Testis (tissue), 3 donors: ENCODE results near the gene C1orf216. TPM values are rescaled to one million over a fixed set of nuclear protein-coding genes. Genes with fewer than 3 reads are reported as not detected.
"Not testable (repeated sequence)": the region's sequence is repeated elsewhere in the genome, so short reads cannot be mapped to it uniquely, and the experiment has no call there.

ENCODE experiments used
- DNase-seq: peaks from one replicate; pipeline ENCODE4 v3.0.0-alpha.2; 2019
- H3K27ac ChIP-seq, 2 donors: fragments of 200-600 bp; sonication (generic); one replicate each; pipeline ENCODE4 v1.5.1; 2019
- H3K27me3 ChIP-seq: fragments of 200-600 bp; sonication (generic); one replicate; pipeline ENCODE4 v1.5.1; 2019
- H3K36me3 ChIP-seq: fragments of 200-600 bp; sonication (generic); one replicate; pipeline ENCODE4 v1.5.1; 2017; ENCODE audit warnings: low read depth; ENCODE audit errors: missing control alignments
- H3K4me1 ChIP-seq: fragments of 200-600 bp; sonication (generic); one replicate; pipeline ENCODE4 v1.5.1; 2019
- H3K4me3 ChIP-seq, 2 donors: fragments of 200-600 bp; sonication (generic); one replicate each; pipeline ENCODE4 v1.5.1; 2017 to 2019
- H3K9me3 ChIP-seq: fragments of 200-600 bp; sonication (generic); one replicate; pipeline ENCODE4 v1.5.1; 2017
- CTCF ChIP-seq, 3 experiments: fragments of 450-650 bp in 2 of 3; fragments of 200-600 bp in 1 of 3; sonication (generic) in 1 of 3; IDR thresholded peaks; one replicate each; pipeline ENCODE4 v1.5.1; 2016 to 2019; ENCODE audit warnings: antibody characterized with exemption in 3 of 3, mild to moderate bottlenecking in 2 of 3, moderate library complexity in 1 of 3
- POLR2A ChIP-seq: fragments of 450-650 bp; IDR thresholded peaks from one replicate; pipeline ENCODE4 v1.6.1; 2017; ENCODE audit warnings: antibody characterized with exemption, mild to moderate bottlenecking, moderate library complexity
- WGBS, 2 donors: methylation state at CpG; one replicate each; pipeline ENCODE4 v1.1.5; 2018; 5-methylcytosine and 5-hydroxymethylcytosine counted together
- intact Hi-C: fragments of 100-400 bp; cut with DNase I; formaldehyde crosslinking; loops from one replicate; pipeline ENCODE4 v1.15.1; 2023; ENCODE audit warnings: low total_unique reads
- polyA plus RNA-seq: library from polyadenylated mRNA; stranded (reverse); fragments of 350-450 nt; fragmentation: Illumina TruSeq; extraction: RNeasy Lipid Tissue Mini Kit (QIAGEN cat#74804); gene quantifications from one replicate; pipeline ENCODE4 v1.2.3, GENCODE V29; 2014; ENCODE audit warnings: low read depth, low replicate concordance; ENCODE audit not compliant: insufficient read depth
- total RNA-seq, 2 donors: library from RNA; depleted of rRNA; stranded (reverse); fragments of >200 nt; gene quantifications; one replicate each; pipeline ENCODE4 v1.2.3, GENCODE V29; 2016

C1orf216 gene
- total and polyA plus RNA-seq, 3 donors from 2014 or later = 17.7 to 20.5 (median 19.8) TPM

GRCh38 chr1:35691571-35692220 is 27.0 kb downstream of the C1orf216 start:
- WGBS, 2 donors = 73 to 81% methylated on average over 8 of the region's 8 CpGs
- Histone ChIP-seq H3K4me1 (no peaks in the 10 kb centered on the region), H3K27me3 (no peaks in the 10 kb centered on the region), H3K36me3 (no peaks in the 10 kb centered on the region), H3K27ac (no peak overlapping the region), H3K4me3 (no peak overlapping the region), H3K9me3 (no peaks in the 10 kb centered on the region)
- no peak for DNase-seq
- intact Hi-C loops = no loop called here
- TF ChIP-seq CTCF (IDR thresholded peaks at IDR 0.05) = no peak
- TF ChIP-seq POLR2A = no peak

GRCh38 chr1:35691080-35691479 is 27.6 kb downstream of the C1orf216 start:
- 40 to 48% methylated on average over 9 of the region's 9 CpGs for WGBS, 2 donors
- Histone ChIP-seq H3K4me1 (no peaks in the 10 kb centered on the region), H3K36me3 (no peaks in the 10 kb centered on the region), H3K4me3 (no peak overlapping the region), H3K27me3 (no peaks in the 10 kb centered on the region), H3K9me3 (no peaks in the 10 kb centered on the region), H3K27ac (no peak overlapping the region)
- DNase-seq = no peak
- intact Hi-C loops = no loop called here
- no peak for TF ChIP-seq CTCF (IDR thresholded peaks at IDR 0.05)
- TF ChIP-seq POLR2A = no peak

- H3K27ac ChIP-seq, H3K36me3 ChIP-seq, H3K27me3 ChIP-seq, DNase-seq, H3K4me3 ChIP-seq, intact Hi-C loops, H3K9me3 ChIP-seq, H3K4me1 ChIP-seq: not testable (repeated sequence)
- WGBS, 2 donors = 56 to 65% methylated on average over 4 of the region's 4 CpGs
Measured at GRCh38 chr1:35690103-35690502, 28.6 kb downstream of the C1orf216 start.

GRCh38 chr1:35688161-35688560 is 30.5 kb downstream of the C1orf216 start:
- Histone ChIP-seq H3K9me3 (no peaks in the 10 kb centered on the region), H3K4me1 (no peaks in the 10 kb centered on the region), H3K4me3 (no peak overlapping the region), H3K27me3 (no peaks in the 10 kb centered on the region), H3K27ac (no peak overlapping the region), H3K36me3 (no peaks in the 10 kb centered on the region)
- WGBS, 2 donors = 87 to 93% methylated on average over 5 of the region's 5 CpGs
- intact Hi-C loops = no loop called here
- TF ChIP-seq CTCF (IDR thresholded peaks at IDR 0.05) (no peak), POLR2A (no peak)
- no peak for DNase-seq

- no peak overlapping the region for H3K27ac ChIP-seq
- 75 to 79% methylated on average over 5 of the region's 5 CpGs for WGBS, 2 donors
Measured at GRCh38 chr1:35683012-35683411, 35.7 kb downstream of the C1orf216 start.

More at GRCh38 chr1:35683012-35683411, 35.7 kb downstream of the C1orf216 start:
- Histone ChIP-seq H3K9me3 (no peaks in the 10 kb centered on the region), H3K4me1 (no peaks in the 10 kb centered on the region), H3K27me3 (no peaks in the 10 kb centered on the region), H3K36me3 (no peaks in the 10 kb centered on the region), H3K4me3 (no peak overlapping the region)
- TF ChIP-seq CTCF (IDR thresholded peaks at IDR 0.05) = no peak
- no peak for TF ChIP-seq POLR2A
- intact Hi-C loops = no loop called here
- DNase-seq = no peak
